DND-41 (cell line): ENCODE results near the gene SYNE2.

ENCODE experiments used
- CTCF ChIP-seq: IDR thresholded peaks from 2 replicates; pipeline ENCODE4 v1.5.1; 2012; ENCODE audit warnings: borderline replicate concordance, low read length, moderate library complexity, mild to moderate bottlenecking; ENCODE audit not compliant: poor library complexity, severe bottlenecking; ENCODE audit errors: extremely low read depth
- EZH2 ChIP-seq: IDR thresholded peaks from 3 replicates; pipeline ENCODE4 v1.6.1; 2012; ENCODE audit warnings: borderline replicate concordance, low read depth, mild to moderate bottlenecking, moderate library complexity, low read length, inconsistent platforms; ENCODE audit not compliant: severe bottlenecking

GRCh38 chr14:64185184-64185583 lies 332.4 kb downstream of the SYNE2 start:
- TF ChIP-seq CTCF (no peak), EZH2 (no peak)
